ENCODE data around the gene WFDC1.

The WFDC1 gene

GRCh38 chr16:84378099-84378498 lies 83.4 kb downstream of the WFDC1 start:
- no peak for DNase-seq (ENCODE audit: low read depth, low spot score)

GRCh38 chr16:84378567-84378966 lies 83.9 kb downstream of the WFDC1 start:
- DNase-seq (ENCODE audit: low read depth, low spot score): no peak

- no peak for DNase-seq (ENCODE audit: low read depth, low spot score)
Observed at GRCh38 chr16:84379008-84379708, 84.5 kb downstream of the WFDC1 start.

Data from activated CD4-positive, CD25-positive, alpha-beta regulatory T cell treated with anti-CD3 and anti-CD28 coated beads, Interleukin-2, amount 50 U/mL, for 16 hours (primary cell).